ENCODE measurements around the gene PPP3CA. TPM values are rescaled to one million over a fixed set of nuclear protein-coding genes. Genes with fewer than 3 reads are reported as not detected.
A peak's percentile ranks its signal among the peaks of the same experiment; 100 is the strongest.

PPP3CA gene
- total and polyA plus RNA-seq, 2 of the 13 experiments (the other 11 are each of a cell fraction or from before 2014, with no cell fraction given) = 4.8 to 13.2 TPM

DNA sequence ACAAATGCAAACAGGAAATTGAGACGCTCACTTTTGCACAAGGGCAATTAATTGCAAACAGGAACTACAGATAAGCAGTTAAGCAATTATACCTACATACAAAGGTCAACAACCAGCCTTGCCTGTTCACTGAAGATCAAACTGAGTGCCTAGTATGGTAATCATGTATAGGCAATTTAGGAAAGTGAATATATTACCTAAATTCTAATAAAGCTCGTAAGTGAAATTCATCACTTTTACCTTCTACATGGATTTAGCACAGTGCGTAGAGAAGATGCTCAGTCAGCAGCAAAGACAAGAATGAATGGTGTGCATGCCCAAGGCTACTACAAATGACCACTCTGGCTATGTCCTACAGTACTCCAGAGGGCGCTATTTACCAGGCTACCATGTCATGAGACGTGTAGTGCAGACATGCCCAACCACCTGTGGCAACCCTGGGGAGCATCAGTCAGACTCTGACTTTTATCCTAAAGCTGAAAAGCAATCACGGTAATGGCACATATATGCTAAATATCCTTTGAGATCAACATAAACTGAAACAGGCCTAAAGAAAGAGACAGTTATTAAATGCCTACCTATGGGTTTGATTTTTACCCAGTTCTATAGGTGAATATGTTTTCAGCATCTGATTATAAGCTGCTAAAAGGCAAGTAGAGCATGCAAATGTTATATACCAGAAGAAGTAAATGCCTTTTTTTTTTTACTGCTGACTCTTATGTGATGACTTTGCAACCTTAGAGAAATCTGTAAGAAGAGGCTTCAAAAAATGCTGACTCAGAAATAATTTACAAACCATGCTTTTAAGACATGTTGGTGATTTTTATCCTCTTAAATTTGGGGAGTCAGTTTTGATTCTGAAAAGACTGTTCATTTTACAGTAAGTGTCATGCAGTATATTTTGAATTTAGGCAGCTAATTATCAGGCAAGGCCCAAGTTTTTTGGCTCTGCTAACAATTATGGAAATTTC is 178.0 kb downstream of the PPP3CA start (continued):
- TF ChIP-seq ZNF264 (CRISPR knock-in tag; IDR thresholded peaks at IDR 0.05) (0 out of 2 replicates have a peak, but pooled peaks have one; percentile 50), SIN3A (IDR thresholded peaks at IDR 0.05; ENCODE audit: borderline replicate concordance, low read depth, low read length) (no peak), ZSCAN9 (CRISPR knock-in tag; IDR thresholded peaks at IDR 0.05; ENCODE audit: borderline replicate concordance) (no peak), ZFAT (CRISPR knock-in tag; conservative IDR thresholded peaks at IDR 0.05) (no peak), SRF (IDR thresholded peaks at IDR 0.05; ENCODE audit: low read depth, low read length) (peak; percentile 26; the same call in 1 of the 2 replicates), MTA3 (CRISPR knock-in tag; IDR thresholded peaks at IDR 0.05) (no peak), KDM2A (CRISPR knock-in tag; IDR thresholded peaks at IDR 0.05; ENCODE audit: borderline replicate concordance, low read depth) (peak; percentile 61; the same call in 1 of the 2 replicates), ZNF20 (CRISPR knock-in tag; IDR thresholded peaks at IDR 0.05) (no peak), ZNF607 (CRISPR knock-in tag; IDR thresholded peaks at IDR 0.05; ENCODE audit: borderline replicate concordance) (no peak), CHD2 (IDR thresholded peaks at IDR 0.05; ENCODE audit: low read depth, low read length) (no peak), KLF16 (CRISPR knock-in tag; IDR thresholded peaks at IDR 0.05) (peak in 1 of 2 experiments; percentile 27; a peak in 2 of 4 replicates), SIX4 (CRISPR knock-in tag; IDR thresholded peaks at IDR 0.05) (peak; percentile 22; the same call in 1 of the 2 replicates), ZNF674 (CRISPR knock-in tag; IDR thresholded peaks at IDR 0.05; ENCODE audit: low read depth) (no peak), ZNF296 (CRISPR knock-in tag; conservative IDR thresholded peaks at IDR 0.05) (no peak), POGZ (CRISPR knock-in tag; IDR thresholded peaks at IDR 0.05) (peak; percentile 77), HOXA3 (CRISPR knock-in tag; IDR thresholded peaks at IDR 0.05) (no peak), WIZ (CRISPR knock-in tag; IDR thresholded peaks at IDR 0.05) (no peak)
- TF ChIP-seq, protein P1, sequence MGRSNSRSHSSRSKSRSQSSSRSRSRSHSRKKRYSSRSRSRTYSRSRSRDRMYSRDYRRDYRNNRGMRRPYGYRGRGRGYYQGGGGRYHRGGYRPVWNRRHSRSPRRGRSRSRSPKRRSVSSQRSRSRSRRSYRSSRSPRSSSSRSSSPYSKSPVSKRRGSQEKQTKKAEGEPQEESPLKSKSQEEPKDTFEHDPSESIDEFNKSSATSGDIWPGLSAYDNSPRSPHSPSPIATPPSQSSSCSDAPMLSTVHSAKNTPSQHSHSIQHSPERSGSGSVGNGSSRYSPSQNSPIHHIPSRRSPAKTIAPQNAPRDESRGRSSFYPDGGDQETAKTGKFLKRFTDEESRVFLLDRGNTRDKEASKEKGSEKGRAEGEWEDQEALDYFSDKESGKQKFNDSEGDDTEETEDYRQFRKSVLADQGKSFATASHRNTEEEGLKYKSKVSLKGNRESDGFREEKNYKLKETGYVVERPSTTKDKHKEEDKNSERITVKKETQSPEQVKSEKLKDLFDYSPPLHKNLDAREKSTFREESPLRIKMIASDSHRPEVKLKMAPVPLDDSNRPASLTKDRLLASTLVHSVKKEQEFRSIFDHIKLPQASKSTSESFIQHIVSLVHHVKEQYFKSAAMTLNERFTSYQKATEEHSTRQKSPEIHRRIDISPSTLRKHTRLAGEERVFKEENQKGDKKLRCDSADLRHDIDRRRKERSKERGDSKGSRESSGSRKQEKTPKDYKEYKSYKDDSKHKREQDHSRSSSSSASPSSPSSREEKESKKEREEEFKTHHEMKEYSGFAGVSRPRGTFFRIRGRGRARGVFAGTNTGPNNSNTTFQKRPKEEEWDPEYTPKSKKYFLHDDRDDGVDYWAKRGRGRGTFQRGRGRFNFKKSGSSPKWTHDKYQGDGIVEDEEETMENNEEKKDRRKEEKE (IDR thresholded peaks at IDR 0.05) = no peak
- TF ChIP-seq, protein P2, sequence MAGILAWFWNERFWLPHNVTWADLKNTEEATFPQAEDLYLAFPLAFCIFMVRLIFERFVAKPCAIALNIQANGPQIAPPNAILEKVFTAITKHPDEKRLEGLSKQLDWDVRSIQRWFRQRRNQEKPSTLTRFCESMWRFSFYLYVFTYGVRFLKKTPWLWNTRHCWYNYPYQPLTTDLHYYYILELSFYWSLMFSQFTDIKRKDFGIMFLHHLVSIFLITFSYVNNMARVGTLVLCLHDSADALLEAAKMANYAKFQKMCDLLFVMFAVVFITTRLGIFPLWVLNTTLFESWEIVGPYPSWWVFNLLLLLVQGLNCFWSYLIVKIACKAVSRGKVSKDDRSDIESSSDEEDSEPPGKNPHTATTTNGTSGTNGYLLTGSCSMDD (CRISPR knock-in tag; IDR thresholded peaks at IDR 0.05) = no peak
- TF ChIP-seq, protein P3, sequence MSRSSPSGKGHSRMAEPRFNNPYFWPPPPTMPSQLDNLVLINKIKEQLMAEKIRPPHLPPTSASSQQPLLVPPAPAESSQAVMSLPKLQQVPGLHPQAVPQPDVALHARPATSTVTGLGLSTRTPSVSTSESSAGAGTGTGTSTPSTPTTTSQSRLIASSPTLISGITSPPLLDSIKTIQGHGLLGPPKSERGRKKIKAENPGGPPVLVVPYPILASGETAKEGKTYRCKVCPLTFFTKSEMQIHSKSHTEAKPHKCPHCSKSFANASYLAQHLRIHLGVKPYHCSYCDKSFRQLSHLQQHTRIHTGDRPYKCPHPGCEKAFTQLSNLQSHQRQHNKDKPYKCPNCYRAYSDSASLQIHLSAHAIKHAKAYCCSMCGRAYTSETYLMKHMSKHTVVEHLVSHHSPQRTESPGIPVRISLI (CRISPR knock-in tag; IDR thresholded peaks at IDR 0.05; ENCODE audit: borderline replicate concordance) = no peak
- TF ChIP-seq, protein P4, sequence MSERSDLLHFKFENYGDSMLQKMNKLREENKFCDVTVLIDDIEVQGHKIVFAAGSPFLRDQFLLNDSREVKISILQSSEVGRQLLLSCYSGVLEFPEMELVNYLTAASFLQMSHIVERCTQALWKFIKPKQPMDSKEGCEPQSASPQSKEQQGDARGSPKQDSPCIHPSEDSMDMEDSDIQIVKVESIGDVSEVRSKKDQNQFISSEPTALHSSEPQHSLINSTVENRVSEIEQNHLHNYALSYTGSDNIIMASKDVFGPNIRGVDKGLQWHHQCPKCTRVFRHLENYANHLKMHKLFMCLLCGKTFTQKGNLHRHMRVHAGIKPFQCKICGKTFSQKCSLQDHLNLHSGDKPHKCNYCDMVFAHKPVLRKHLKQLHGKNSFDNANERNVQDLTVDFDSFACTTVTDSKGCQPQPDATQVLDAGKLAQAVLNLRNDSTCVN (CRISPR knock-in tag; IDR thresholded peaks at IDR 0.05; ENCODE audit: borderline replicate concordance) = peak; percentile 45; the same call in 1 of the 2 replicates
- TF ChIP-seq, protein P5, sequence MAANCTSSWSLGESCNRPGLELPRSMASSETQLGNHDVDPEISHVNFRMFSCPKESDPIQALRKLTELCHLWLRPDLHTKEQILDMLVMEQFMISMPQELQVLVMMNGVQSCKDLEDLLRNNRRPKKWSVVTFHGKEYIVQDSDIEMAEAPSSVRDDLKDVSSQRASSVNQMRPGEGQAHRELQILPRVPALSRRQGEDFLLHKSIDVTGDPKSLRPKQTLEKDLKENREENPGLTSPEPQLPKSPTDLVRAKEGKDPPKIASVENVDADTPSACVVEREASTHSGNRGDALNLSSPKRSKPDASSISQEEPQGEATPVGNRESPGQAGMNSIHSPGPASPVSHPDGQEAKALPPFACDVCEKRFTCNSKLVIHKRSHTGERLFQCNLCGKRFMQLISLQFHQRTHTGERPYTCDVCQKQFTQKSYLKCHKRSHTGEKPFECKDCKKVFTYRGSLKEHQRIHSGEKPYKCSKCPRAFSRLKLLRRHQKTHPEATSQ (CRISPR knock-in tag; IDR thresholded peaks at IDR 0.05; ENCODE audit: borderline replicate concordance) = no peak
